GM12878 (cell line): Measurements from ENCODE around the gene ANGEL2. TPM values are rescaled to one million over a fixed set of nuclear protein-coding genes. Genes with fewer than 3 reads are reported as not detected.

Source experiments
- ATF7 ChIP-seq: fragments of 450-650 bp; IDR thresholded peaks from 2 replicates; pipeline ENCODE4 v1.6.1; 2016; ENCODE audit warnings: low read depth, mild to moderate bottlenecking
- BMI1 ChIP-seq: fragments of 450-650 bp; IDR thresholded peaks from 2 replicates; pipeline ENCODE4 v1.6.1; 2016; ENCODE audit warnings: mild to moderate bottlenecking, moderate library complexity, borderline replicate concordance
- CBFB ChIP-seq: IDR thresholded peaks from 2 replicates; pipeline ENCODE4 v1.6.1; 2016; ENCODE audit warnings: antibody characterized with exemption, low read depth
- CBX3 ChIP-seq: fragments of 200-600 bp; sonication (generic); IDR thresholded peaks from 2 replicates; pipeline ENCODE4 v1.6.1; 2016; ENCODE audit warnings: low read depth, borderline replicate concordance
- CEBPZ ChIP-seq: fragments of 150-350 bp; IDR thresholded peaks from 2 replicates; pipeline ENCODE4 v1.6.1; 2016; ENCODE audit warnings: low read depth, low read length
- ETV6 ChIP-seq, 2 experiments: fragments of 450-650 bp in 1 of 2; IDR thresholded peaks in 1 of 2; conservative IDR thresholded peaks in 1 of 2; 2 replicates each; pipeline ENCODE4 v1.6.1; 2014; ENCODE audit warnings: antibody characterized with exemption in 1 of 2, borderline replicate concordance in 1 of 2, low read depth in 1 of 2, mild to moderate bottlenecking in 1 of 2, moderate library complexity in 1 of 2
- GABPA ChIP-seq: IDR thresholded peaks from 2 replicates; pipeline ENCODE4 v1.6.1; 2014; ENCODE audit warnings: antibody characterized with exemption, low read depth, mild to moderate bottlenecking, inconsistent platforms
- GATAD2B ChIP-seq: fragments of 450-650 bp; conservative IDR thresholded peaks from 2 replicates; pipeline ENCODE4 v1.6.1; 2017; ENCODE audit warnings: low read depth, mild to moderate bottlenecking, moderate library complexity
- IRF4 ChIP-seq: IDR thresholded peaks from 2 replicates; pipeline ENCODE4 v1.6.1; 2011; ENCODE audit warnings: low read depth, low read length
- JUNB ChIP-seq: IDR thresholded peaks from 2 replicates; pipeline ENCODE4 v1.6.1; 2016; ENCODE audit warnings: antibody characterized with exemption, mild to moderate bottlenecking
- PKNOX1 ChIP-seq: fragments of 450-650 bp; IDR thresholded peaks from 2 replicates; pipeline ENCODE4 v1.6.1; 2016; ENCODE audit warnings: mild to moderate bottlenecking
- RAD51 ChIP-seq: fragments of 450-650 bp; IDR thresholded peaks from 2 replicates; pipeline ENCODE4 v1.6.1; 2016; ENCODE audit warnings: moderate library complexity, mild to moderate bottlenecking, inconsistent platforms
- RB1 ChIP-seq: fragments of 450-650 bp; formaldehyde crosslinking; IDR thresholded peaks from 2 replicates; pipeline ENCODE4 v1.6.1; 2017; ENCODE audit warnings: mild to moderate bottlenecking, borderline replicate concordance
- SIN3A ChIP-seq: IDR thresholded peaks from 2 replicates; pipeline ENCODE4 v1.6.1; 2012; ENCODE audit warnings: low read depth, low read length, improper control_type of control experiment
- SMARCA5 ChIP-seq: fragments of 450-650 bp; IDR thresholded peaks from 2 replicates; pipeline ENCODE4 v1.6.1; 2017; ENCODE audit warnings: mild to moderate bottlenecking
- SMC3 ChIP-seq: IDR thresholded peaks from 2 replicates; pipeline ENCODE4 v1.6.1; 2011; ENCODE audit warnings: low read length, improper control_type of control experiment, borderline replicate concordance
- SP1 ChIP-seq: IDR thresholded peaks from one replicate; pipeline ENCODE4 v1.6.1; 2011; ENCODE audit warnings: low read depth, low read length
- TCF3 ChIP-seq: IDR thresholded peaks from 2 replicates; pipeline ENCODE4 v1.6.1; 2012; ENCODE audit warnings: low read depth, mild to moderate bottlenecking, low read length, borderline replicate concordance; ENCODE audit not compliant: insufficient read depth
- ZNF687 ChIP-seq: fragments of 450-650 bp; IDR thresholded peaks from 2 replicates; pipeline ENCODE4 v1.6.1; 2017; ENCODE audit warnings: mild to moderate bottlenecking, moderate library complexity
- polyA plus RNA-seq, 11 experiments: library from polyadenylated mRNA; depleted of rRNA in 4 of 11; unstranded in 6 of 11; stranded (reverse) in 5 of 11; fragments of >200 nt; fragmentation: Nextera tagmentation in 4 of 11; fragmentation: Illumina TruSeq in 1 of 11; extraction: Ambion mirVana in 4 of 11; extraction: Trizol in 1 of 11; gene quantifications; 1 replicate in 1 of 11; 2 replicates in 10 of 11; pipeline versions ENCODE4 v1.2.1 to v1.2.3, GENCODE V29; 2011 to 2016; ENCODE audit warnings: inconsistent platforms in 2 of 11, missing spikeins in 2 of 11, low read depth in 1 of 11
- total RNA-seq, 4 experiments: library from RNA; depleted of rRNA in 3 of 4; stranded (reverse); fragments of >200 nt in 3 of 4; fragmentation: Illumina TruSeq in 1 of 4; extraction: Trizol in 1 of 4; gene quantifications; 2 replicates each; pipeline versions ENCODE4 v1.2.1 to v1.2.3, GENCODE V29; 2013 to 2021

The ANGEL2 gene
- total and polyA plus RNA-seq, 10 of the 15 experiments (the other 5 are each of a cell fraction or from before 2014, with no cell fraction given): 6.3 to 53.9 (median 30.7) TPM

GRCh38 chr1:212980123-212980785, 35.4 kb downstream of the ANGEL2 start (continued):
- no peak for TF ChIP-seq CEBPZ
- no peak for TF ChIP-seq TCF3
- peak; percentile 11 for TF ChIP-seq ZNF687
- TF ChIP-seq ETV6 (conservative IDR thresholded peaks at IDR 0.05 in 1 of 2, IDR thresholded peaks at IDR 0.05 in 1 of 2; ENCODE audit: borderline replicate concordance in 1 of 2, low read depth in 1 of 2): no peak
- no peak for TF ChIP-seq RB1
- TF ChIP-seq SMC3: no peak
- TF ChIP-seq IRF4: no peak
- TF ChIP-seq SIN3A: no peak
- TF ChIP-seq CBFB: no peak
- TF ChIP-seq SP1: no peak
- no peak for TF ChIP-seq PKNOX1
- no peak for TF ChIP-seq ATF7
- TF ChIP-seq CBX3: no peak
- TF ChIP-seq SMARCA5: no peak
- no peak for TF ChIP-seq GATAD2B
- no peak for TF ChIP-seq BMI1
- TF ChIP-seq JUNB: no peak
- TF ChIP-seq RAD51: no peak
- TF ChIP-seq GABPA: no peak
